Right kidney (tissue), 1 donor: ENCODE results near the gene CYP4A11.
"Not testable (repeated sequence)": the region's sequence is repeated elsewhere in the genome, so short reads cannot be mapped to it uniquely, and the experiment has no call there.

Source experiments
- DNase-seq: peaks from one replicate; pipeline ENCODE4 v3.0.0-alpha.2; 2016

Gene CYP4A11

DNA sequence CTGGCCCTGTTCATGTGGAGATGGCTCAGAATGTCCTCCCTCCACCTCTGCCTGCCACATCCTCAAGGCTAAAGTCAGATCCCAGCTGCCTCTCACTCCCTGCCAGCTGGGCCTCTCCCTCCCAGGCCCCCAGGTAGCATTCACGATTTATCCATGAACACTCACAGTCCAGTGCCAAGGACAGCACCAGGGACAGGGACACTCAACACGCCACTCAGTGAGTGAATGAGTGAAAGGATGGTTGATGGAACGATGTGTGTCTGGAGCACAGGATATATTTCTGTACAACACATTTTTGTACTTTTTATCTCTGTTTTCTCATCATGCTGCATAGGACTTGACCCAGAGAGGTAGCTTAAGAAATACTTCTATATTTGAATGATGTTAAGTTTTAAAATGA is 10.1 kb downstream of the CYP4A11 start:
- no peak for DNase-seq

DNA sequence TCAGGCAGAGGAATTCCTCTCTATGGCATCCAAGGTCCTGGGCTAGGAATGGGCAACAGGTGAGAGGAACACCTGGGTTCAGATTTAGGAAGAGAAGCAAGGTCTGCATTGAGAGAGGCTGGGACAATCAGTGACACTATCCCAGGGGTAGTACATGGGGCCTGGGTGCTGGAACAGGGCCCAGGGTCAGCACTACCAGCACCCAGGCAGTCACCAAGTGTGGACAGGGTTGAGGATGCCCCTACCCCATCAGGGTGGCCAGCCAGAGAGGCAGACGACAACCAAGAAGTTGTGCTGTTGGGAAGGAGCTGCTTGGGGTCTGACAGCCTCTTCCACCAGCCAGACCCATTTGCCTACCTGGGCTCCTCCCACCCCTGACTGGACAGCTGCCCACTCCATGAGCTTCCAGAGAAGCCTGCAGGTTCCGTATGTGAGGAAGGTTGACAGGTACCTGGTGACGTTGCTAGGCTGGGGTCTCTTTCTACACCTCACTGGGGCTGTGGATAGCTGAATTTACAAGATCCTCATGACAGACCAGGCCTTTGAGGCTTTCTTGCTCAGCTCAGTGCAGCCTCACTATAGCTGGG is 13.9 kb downstream of the CYP4A11 start:
- DNase-seq: no peak

DNA sequence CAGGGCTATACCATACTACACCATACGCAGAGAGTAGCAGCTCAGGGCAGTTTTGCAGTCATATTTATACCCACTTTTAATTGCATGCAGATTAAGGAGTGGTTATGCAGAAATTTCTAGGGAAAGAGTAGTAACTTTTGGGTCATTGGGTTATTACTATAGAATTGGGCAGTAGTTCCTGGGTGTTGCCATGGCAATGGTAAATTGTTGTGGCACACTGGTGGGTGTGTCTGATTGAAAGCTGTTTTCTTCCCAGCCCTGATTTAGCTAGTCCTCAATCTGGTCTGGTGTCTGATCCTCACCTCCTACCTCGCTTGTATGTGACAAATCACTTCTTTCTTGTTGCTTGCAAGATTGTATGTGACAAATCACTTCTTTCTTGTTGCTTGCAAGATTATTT is 30.5 kb downstream of the CYP4A11 start:
- no peak for DNase-seq

DNA sequence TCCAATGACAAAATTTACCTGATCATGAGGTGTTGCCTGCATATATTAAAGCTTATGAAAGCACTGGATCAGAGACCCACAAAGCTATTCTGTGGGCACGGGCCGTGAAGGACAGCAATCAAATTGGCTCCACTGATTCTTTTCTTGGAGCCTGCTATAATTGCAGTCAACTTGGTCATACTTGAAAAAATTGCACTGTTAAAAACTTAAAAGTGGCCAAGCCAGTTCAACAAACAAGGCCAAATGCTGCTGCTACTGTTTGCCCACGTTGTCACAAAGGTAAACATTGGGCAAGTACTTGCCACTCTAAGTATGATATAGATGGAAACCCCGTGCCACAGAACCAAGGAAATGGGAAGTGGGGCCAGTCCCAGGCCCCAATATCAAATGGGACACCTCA is 37.8 kb downstream of the CYP4A11 start:
- no peak for DNase-seq

DNA sequence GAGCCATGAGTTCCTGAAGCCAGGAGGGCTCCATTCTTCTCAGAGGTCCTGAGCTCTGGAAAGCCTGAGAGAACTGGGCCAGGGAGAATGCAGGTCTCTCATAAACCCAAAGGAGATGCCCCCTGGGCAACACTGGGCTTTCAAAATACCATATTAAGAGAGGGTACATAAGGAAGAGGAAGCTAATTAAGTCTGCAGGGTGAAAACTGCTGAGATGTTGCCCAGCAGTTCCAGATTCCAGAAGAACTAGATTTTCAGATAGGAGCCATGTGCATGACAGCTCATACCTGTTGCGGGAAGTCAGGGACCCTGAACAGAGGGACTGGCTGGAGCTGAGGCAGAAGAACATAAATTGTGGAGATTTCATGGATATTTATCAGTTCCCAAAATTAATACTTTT is 40.9 kb downstream of the CYP4A11 start:
- no peak for DNase-seq

DNA sequence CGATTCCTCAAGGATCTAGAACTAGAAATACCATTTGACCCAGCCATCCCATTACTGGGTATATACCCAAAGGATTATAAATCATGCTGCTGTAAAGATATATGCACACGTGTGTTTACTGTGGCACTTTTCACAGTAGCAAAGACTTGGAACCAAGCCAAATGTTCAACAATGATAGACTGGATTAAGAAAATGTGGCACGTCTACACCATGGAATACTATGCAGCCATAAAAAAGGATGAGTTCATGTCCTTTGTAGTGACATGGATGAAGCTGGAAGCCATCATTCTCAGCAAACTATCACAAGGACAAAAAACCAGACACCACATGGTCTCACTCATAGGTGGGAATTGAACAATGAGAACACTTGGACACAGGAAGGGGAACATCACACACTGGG is 59.6 kb downstream of the CYP4A11 start:
- DNase-seq: not testable (repeated sequence)
